ENCODE results near the gene HDAC11. TPM values are rescaled to one million over a fixed set of nuclear protein-coding genes. Genes with fewer than 3 reads are reported as not detected.

The HDAC11 gene
- total and polyA plus RNA-seq, 2 of the 13 experiments (the other 11 are each of a cell fraction or from before 2014, with no cell fraction given), result 13.7 to 33.1 TPM

DNA sequence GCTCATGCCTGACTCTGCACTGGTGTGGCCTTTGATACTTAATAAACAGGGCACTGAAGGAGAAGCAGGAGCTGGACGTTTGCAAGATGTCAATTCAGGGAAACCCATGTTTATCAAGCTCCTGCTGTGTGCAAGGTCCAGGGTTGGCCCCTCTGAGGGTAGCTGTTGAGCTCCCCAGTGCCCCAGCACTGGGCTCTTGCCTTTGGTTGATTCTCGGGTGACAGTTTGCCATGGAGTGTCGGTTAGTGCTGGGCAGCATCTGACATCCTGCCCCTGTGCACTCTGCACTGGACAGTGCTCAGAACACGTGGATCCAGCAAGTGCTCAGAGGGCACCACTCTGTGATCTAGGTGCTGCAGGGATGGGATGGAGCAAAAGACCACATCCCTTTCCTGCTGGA, 7.3 kb downstream of the HDAC11 start (continued):
- TF ChIP-seq, protein P1, sequence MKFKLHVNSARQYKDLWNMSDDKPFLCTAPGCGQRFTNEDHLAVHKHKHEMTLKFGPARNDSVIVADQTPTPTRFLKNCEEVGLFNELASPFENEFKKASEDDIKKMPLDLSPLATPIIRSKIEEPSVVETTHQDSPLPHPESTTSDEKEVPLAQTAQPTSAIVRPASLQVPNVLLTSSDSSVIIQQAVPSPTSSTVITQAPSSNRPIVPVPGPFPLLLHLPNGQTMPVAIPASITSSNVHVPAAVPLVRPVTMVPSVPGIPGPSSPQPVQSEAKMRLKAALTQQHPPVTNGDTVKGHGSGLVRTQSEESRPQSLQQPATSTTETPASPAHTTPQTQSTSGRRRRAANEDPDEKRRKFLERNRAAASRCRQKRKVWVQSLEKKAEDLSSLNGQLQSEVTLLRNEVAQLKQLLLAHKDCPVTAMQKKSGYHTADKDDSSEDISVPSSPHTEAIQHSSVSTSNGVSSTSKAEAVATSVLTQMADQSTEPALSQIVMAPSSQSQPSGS (CRISPR knock-in tag; IDR thresholded peaks at IDR 0.05), result no peak
- TF ChIP-seq PCBP1 (IDR thresholded peaks at IDR 0.05; ENCODE audit: borderline replicate concordance, low read depth, low read length) (no peak), KDM6A (CRISPR knock-in tag; IDR thresholded peaks at IDR 0.05; ENCODE audit: low read depth) (0 out of 2 replicates have a peak, but pooled peaks have one; percentile 26), ZMAT3 (CRISPR knock-in tag; conservative IDR thresholded peaks at IDR 0.05) (0 out of 2 replicates have a peak, but pooled peaks have one; percentile 46), SAP130 (CRISPR knock-in tag; IDR thresholded peaks at IDR 0.05; ENCODE audit: low read depth) (peak; percentile 68), RNF2 (conservative IDR thresholded peaks at IDR 0.05; ENCODE audit: low read depth) (no peak), SATB2 (CRISPR knock-in tag; IDR thresholded peaks at IDR 0.05) (no peak), ZNF235 (CRISPR knock-in tag; IDR thresholded peaks at IDR 0.05; ENCODE audit: borderline replicate concordance) (no peak), HDAC1 (CRISPR knock-in tag; IDR thresholded peaks at IDR 0.05) (peak; percentile 68; the same call in 1 of the 2 replicates), ZNF772 (CRISPR knock-in tag; IDR thresholded peaks at IDR 0.05) (0 out of 2 replicates have a peak, but pooled peaks have one; percentile 38), MYC (CRISPR knock-in tag; IDR thresholded peaks at IDR 0.05; ENCODE audit: borderline replicate concordance) (peak; percentile 49; the same call in 1 of the 2 replicates), FOXA3 (CRISPR knock-in tag; IDR thresholded peaks at IDR 0.05) (0 out of 2 replicates have a peak, but pooled peaks have one; percentile 18), PHF21A (CRISPR knock-in tag; IDR thresholded peaks at IDR 0.05) (peak; percentile 40; the same call in 1 of the 2 replicates), ZNF816 (CRISPR knock-in tag; IDR thresholded peaks at IDR 0.05; ENCODE audit: borderline replicate concordance) (no peak), HNF4A (CRISPR knock-in tag; IDR thresholded peaks at IDR 0.05) (peak; percentile 38), NFE2L1 (CRISPR knock-in tag; IDR thresholded peaks at IDR 0.05; ENCODE audit: borderline replicate concordance) (no peak)
- TF ChIP-seq, protein P2, sequence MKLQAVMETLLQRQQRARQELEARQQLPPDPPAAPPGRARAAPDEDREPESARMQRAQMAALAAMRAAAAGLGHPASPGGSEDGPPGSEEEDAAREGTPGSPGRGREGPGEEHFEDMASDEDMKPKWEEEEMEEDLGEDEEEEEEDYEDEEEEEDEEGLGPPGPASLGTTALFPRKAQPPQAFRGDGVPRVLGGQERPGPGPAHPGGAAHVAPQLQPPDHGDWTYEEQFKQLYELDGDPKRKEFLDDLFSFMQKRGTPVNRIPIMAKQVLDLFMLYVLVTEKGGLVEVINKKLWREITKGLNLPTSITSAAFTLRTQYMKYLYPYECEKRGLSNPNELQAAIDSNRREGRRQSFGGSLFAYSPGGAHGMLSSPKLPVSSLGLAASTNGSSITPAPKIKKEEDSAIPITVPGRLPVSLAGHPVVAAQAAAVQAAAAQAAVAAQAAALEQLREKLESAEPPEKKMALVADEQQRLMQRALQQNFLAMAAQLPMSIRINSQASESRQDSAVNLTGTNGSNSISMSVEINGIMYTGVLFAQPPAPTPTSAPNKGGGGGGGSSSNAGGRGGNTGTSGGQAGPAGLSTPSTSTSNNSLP (IDR thresholded peaks at IDR 0.05; ENCODE audit: low read depth, low read length), result no peak
- TF ChIP-seq, protein P3, sequence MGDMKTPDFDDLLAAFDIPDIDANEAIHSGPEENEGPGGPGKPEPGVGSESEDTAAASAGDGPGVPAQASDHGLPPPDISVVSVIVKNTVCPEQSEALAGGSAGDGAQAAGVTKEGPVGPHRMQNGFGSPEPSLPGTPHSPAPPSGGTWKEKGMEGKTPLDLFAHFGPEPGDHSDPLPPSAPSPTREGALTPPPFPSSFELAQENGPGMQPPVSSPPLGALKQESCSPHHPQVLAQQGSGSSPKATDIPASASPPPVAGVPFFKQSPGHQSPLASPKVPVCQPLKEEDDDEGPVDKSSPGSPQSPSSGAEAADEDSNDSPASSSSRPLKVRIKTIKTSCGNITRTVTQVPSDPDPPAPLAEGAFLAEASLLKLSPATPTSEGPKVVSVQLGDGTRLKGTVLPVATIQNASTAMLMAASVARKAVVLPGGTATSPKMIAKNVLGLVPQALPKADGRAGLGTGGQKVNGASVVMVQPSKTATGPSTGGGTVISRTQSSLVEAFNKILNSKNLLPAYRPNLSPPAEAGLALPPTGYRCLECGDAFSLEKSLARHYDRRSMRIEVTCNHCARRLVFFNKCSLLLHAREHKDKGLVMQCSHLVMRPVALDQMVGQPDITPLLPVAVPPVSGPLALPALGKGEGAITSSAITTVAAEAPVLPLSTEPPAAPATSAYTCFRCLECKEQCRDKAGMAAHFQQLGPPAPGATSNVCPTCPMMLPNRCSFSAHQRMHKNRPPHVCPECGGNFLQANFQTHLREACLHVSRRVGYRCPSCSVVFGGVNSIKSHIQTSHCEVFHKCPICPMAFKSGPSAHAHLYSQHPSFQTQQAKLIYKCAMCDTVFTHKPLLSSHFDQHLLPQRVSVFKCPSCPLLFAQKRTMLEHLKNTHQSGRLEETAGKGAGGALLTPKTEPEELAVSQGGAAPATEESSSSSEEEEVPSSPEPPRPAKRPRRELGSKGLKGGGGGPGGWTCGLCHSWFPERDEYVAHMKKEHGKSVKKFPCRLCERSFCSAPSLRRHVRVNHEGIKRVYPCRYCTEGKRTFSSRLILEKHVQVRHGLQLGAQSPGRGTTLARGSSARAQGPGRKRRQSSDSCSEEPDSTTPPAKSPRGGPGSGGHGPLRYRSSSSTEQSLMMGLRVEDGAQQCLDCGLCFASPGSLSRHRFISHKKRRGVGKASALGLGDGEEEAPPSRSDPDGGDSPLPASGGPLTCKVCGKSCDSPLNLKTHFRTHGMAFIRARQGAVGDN (CRISPR knock-in tag; IDR thresholded peaks at IDR 0.05), result peak; percentile 91
- TF ChIP-seq, protein P4, sequence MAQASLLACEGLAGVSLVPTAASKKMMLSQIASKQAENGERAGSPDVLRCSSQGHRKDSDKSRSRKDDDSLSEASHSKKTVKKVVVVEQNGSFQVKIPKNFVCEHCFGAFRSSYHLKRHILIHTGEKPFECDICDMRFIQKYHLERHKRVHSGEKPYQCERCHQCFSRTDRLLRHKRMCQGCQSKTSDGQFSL (CRISPR knock-in tag; IDR thresholded peaks at IDR 0.05), result no peak
- TF ChIP-seq, protein P5, sequence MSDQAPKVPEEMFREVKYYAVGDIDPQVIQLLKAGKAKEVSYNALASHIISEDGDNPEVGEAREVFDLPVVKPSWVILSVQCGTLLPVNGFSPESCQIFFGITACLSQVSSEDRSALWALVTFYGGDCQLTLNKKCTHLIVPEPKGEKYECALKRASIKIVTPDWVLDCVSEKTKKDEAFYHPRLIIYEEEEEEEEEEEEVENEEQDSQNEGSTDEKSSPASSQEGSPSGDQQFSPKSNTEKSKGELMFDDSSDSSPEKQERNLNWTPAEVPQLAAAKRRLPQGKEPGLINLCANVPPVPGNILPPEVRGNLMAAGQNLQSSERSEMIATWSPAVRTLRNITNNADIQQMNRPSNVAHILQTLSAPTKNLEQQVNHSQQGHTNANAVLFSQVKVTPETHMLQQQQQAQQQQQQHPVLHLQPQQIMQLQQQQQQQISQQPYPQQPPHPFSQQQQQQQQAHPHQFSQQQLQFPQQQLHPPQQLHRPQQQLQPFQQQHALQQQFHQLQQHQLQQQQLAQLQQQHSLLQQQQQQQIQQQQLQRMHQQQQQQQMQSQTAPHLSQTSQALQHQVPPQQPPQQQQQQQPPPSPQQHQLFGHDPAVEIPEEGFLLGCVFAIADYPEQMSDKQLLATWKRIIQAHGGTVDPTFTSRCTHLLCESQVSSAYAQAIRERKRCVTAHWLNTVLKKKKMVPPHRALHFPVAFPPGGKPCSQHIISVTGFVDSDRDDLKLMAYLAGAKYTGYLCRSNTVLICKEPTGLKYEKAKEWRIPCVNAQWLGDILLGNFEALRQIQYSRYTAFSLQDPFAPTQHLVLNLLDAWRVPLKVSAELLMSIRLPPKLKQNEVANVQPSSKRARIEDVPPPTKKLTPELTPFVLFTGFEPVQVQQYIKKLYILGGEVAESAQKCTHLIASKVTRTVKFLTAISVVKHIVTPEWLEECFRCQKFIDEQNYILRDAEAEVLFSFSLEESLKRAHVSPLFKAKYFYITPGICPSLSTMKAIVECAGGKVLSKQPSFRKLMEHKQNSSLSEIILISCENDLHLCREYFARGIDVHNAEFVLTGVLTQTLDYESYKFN (CRISPR knock-in tag; conservative IDR thresholded peaks at IDR 0.05), result peak; percentile 57

Data from HepG2 (cell line).